ENCODE measurements around the gene FANCC.
"Not testable (repeated sequence)": the region's sequence is repeated elsewhere in the genome, so short reads cannot be mapped to it uniquely, and the experiment has no call there.

FANCC gene

DNA sequence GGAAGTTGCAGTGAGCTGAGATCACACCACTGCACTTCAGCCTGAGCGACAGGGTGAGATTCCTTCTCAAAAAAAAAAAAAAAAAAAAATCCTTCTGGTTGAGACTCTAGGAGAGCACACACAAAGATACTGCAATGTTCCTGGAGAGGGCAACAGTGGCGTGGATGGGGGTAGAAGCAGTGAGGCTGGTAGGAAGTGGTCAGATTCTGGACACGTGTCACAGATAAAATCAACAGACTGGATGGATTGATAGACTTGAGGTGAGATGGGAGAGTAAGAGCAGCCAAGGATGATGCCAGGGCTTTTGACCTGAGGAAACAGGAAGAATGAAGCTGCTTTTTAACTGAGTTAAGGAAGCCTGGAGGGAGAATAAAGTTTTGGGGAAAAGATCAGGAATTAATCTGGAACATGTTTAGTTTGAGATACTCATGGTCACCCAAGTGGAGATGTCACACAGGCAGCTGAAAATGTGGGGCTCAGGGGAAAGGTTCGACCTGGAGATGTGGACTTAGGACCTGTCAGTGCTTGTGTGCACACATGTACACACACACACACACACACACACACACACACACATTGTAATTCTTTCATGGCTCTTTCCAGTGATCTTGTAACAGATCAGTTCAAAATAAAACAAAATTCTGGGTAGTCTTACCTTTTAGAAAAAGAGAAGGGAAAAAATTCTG, 88.1 kb downstream of the FANCC start:
- no peak for DNase-seq (ENCODE audit: low spot score)

DNA sequence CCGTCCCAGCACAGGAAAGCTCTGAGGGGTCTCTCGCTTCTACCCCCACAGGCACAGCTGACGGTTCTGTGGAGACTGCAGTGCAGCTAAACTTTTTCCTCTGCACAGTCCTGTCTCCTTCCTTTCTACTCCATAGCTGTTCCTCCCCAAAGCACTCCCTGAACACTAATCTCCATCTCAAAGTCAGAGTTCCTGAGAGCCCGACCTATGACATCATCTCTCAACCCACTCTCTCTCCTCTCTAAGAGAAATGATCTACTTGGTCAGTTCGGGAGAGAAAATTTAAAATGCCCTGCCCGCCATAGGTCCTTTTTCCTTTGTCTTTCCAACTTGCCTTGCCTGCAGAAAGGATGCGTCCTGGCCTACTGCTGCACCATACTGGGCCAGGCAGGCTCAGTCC, 90.6 kb downstream of the FANCC start:
- no peak for DNase-seq (ENCODE audit: low spot score)

DNA sequence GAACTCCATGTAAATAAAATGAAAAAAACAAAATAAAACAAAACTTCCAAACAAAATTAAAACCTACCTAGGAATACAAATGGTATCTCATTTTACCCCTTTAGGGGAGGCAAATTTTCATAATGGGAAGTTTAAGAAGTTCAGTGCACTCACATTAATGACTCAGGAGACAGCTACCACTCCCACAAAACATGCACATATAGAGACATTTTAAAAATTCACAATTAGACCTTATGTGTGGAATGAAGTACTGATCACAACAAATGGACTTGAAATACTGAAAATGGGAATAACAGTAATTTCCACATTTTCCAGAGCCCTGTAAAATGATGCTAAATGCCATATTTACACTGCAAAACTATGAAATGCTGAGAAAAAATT, 91.8 kb downstream of the FANCC start:
- no peak for DNase-seq (ENCODE audit: low spot score)

DNA sequence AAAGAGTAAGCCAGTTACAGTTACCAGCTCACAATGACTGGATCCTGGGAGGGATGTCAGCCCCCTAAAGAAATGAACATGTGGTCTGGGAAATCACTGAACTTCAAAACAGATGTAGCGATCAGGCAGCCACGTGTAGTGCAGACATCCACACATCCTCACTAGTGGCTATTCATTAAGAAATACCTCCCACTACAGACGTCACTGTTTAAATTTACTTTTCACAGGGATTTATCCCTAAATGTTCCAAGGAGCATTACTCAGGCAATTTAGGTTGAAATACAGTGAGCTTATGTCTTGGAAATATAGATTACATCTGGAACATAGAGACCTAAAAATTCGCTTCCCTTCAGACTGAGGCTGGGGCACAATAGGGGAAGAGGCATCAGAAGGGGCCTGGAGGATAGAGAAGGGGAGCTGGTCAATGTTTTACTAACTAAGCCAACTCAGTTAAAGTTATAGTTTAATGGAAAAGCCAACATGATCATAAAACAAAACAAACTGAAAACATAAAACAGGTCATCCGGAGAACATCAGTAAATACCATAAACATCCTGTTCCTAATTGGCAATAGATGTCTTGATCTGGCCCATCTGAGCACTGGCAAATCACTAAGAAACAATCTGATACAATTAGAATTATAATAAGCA, 92.3 kb downstream of the FANCC start:
- DNase-seq (ENCODE audit: low spot score): no peak

DNA sequence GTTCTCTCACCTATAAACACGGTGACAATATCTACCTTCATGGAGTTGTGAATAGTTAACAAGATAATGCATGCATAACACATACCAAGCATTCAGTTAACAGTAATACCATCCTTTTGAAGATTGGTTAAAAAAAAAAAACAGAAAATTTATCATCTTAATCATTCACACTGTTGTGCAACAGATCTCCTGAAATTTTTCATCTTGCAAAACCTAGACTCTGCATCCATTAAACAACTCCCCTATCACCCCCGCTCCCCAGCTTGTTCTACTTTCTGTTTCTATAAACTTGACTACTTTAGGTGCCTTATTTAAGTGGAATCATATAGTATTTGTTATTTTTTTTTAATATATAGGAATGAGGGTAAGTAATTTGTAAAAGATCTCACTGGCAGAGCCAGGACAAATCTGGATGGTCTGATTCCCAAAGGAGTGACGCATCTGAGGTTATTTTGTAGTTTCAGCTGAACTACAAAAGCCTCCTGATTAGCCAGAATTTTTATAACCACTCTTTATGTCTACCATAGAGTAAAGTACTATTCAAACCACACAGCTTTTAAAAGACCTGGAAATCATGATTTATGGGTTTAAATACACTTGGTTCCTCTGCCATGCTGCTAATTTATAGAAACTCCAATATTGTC, 93.0 kb downstream of the FANCC start:
- DNase-seq (ENCODE audit: low spot score): no peak

DNA sequence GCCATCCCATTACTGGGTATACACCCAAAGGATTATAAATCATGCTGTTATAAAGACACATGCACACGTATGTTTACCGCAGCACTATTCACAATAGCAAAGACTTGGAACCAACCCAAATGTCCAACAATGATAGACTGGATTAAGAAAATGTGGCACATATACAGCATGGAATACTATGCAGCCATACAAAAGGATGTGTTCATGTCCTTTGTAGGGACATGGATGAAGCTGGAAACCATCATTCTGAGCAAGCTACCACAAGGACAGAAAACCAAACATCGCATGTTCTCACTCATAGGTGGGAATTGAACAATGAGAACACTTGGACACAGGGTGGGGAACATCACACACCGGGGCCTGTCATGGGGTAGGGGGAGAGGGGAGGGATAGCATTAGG, 97.2 kb downstream of the FANCC start:
- DNase-seq (ENCODE audit: low spot score): not testable (repeated sequence)

DNA sequence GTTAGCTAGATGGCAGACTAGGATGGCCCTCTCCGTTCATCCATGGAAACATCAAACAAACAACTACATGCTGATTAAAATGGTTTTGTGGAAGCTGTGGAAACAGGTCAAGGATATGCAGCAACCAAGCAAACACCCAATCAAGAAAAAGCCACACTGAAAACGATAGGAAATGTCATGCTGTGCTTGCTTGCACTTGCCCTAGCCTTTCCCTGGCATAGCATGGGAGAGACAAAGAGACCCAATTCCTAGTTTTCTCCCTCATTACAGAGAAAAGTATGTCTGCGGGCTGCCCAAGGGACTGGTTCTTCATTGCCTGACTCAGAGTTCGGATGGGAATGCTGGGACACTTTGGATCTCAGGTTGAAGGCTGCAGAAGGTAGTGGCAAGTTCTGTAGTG, 98.7 kb downstream of the FANCC start:
- no peak for DNase-seq (ENCODE audit: low spot score)

DNA sequence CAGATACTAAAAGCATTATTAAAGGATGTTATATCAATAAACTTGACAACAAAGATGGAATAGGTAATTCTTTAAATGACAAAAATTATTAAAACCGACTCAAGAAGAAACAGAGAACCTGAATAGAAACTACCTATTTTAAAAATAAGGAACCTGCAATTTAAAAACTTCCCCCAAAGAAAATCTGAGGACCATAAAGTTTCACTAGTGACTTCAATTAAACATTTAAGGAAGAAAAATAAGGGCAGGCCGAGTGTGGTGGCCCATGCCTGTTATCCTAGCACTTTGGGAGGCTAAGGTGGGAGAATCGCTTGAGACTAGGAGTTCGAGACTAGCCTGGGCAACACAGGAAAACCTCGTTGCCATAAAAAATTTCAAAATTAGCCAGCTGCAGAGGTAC, 99.6 kb downstream of the FANCC start:
- no peak for DNase-seq (ENCODE audit: low spot score)

DNA sequence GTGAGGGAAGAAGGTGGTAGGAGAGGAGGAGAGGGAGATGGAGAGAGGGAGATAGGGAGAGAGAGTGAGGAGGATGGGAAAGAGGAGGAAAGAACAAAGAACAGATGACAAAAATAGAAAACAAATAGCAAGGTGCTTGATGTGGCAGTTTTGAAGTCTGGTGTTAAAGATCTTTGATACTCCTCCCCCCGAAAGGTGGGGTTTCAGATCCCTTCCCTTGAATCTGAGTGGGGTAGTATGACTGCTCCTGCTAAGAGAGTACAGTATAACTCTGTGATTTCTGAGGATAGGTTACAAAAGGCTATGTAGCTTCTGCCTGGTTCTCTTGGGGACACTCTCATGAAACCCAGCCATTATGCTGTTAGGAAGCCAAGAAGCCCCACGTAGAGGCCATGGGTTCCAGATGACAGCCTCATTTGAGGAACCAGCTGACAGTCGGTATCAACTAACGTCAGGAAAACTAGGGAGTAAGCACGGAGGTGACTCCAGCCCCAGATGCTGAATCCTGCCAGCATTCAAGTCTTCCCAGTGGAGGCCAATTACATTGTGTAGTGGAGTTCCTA, 102.1 kb downstream of the FANCC start:
- no peak for DNase-seq (ENCODE audit: low spot score)

DNA sequence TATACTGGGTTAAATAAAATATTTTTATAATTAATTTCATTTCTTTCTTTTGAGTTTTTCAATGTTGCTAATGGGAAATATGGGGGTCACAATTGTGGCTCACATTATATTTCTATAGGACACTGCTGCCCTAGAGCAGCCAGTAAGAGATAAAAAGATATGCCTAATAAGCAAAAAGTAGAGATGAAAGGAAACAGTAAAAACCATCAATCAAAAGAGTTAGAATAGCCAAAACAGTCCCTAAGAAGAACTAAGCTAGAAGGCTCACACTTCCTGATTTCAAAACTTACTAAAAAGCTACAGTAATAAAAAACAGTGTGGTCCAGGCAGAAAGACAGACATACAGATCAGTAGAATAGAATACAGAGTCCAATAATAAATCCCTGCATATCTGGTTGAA, 104.4 kb downstream of the FANCC start:
- DNase-seq (ENCODE audit: low spot score): no peak

DNA sequence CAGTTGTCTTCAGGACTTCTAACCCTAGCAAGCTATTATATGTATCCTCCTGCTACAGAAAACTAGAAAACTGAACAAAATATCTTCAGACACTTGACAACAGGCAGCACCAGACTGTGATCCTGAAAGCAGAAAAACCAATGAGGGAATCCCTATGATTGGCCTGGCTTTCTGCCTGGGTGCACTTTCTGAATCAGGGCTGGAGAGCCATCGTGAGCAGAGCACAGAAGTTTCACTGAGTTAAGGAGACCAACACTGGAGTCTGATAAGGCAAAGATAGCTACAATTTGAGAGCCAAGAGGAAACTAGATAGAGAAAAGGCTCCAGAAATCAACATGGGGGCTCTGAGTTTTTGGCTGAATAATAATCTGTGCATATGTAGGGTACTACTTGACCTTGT, 106.5 kb downstream of the FANCC start:
- DNase-seq (ENCODE audit: low spot score): no peak

DNA sequence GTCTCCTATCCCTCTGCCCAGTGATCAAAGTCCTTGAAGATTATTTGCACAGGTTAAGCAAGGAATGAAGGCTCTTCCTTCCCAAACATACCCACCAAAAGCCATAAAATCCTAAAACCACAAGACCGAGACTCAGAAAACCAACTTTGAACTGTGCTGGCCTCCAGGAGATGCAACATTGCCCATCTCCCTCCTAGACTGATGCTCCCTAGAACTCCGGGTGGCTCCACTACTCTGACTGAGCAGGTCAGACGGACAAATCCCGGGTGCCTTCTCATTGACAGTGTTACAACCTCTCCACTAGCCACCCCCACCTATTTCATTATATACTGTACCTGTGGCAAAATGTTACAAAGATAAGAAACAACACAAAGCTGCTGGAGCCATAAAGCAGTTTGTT, 110.1 kb downstream of the FANCC start:
- DNase-seq (ENCODE audit: low spot score): no peak

DNA sequence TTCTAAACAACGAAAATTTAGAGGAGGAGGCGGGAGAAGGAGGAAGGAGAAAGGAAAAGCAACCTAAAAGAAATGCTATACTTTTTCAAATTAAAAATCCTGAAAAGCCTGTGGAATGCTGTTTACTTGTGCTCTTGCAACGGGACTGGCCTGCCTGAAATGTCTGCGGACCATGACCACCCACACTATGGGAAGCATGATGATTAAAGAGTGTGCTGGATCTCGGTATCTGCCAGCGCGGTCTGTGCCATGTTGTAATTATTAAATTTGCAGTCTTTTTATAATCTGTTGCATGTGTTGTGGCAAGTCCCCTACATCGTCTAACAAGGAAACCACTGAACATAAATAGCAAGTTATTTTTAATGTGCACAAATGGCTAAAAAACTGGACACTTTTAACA, 111.4 kb downstream of the FANCC start:
- DNase-seq (ENCODE audit: low spot score): no peak

DNA sequence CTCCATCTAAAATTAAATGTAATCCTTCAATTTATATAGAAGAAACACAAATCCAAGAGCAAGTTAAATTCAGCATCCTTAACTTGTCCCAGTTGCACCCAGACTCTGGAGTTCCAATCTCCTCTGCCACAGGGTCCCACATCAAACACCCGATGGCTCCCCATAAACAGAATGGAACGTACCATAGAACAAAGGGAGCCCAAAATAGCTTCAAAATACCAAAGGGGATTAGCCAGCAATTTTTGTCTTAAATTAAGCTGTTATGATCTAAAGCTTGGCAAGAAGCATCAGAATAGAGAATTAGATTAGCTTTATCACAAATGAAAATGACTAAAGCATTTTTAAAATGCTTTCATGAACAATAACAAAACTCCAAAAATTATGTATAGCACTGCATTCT, 112.8 kb downstream of the FANCC start:
- no peak for DNase-seq (ENCODE audit: low spot score)

DNA sequence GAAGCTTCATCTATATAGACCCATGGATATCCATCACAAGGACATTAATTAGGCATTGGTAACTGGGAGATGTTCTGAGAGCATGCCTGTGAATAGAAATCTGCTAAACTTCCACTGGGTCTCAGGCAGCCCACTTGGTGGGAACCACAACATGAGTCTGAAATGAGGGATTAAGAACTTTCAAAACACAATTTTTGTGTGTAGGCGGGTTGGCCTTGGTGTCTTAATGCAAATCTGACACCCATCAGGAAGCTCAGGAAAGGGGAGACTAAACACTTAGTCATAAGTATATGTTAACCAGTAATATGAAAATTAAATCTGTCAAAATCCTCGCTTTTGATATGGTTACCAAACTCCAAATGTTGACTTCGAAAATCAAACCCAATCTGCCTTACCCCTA, 113.2 kb downstream of the FANCC start:
- DNase-seq (ENCODE audit: low spot score): no peak

DNA sequence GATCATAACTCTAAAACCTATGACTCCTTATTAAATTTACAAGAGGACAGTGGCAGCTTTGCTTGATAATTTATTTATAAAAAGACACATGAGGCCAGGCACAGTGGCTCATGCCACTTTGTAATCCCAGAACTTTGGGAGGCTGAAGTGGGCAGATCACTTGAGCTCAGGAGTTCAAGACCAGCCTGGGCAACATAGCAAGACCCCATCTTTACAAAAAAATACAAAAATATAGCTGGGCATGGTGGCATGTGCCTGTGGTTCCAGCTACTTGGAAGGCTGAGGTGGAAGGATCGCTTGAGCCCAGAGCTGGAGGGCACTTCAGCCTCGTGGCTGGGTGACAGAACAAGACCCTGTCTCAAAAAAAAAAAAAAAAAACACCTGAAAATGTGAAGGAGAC, 114.5 kb downstream of the FANCC start:
- DNase-seq (ENCODE audit: low spot score): not testable (repeated sequence)

DNA sequence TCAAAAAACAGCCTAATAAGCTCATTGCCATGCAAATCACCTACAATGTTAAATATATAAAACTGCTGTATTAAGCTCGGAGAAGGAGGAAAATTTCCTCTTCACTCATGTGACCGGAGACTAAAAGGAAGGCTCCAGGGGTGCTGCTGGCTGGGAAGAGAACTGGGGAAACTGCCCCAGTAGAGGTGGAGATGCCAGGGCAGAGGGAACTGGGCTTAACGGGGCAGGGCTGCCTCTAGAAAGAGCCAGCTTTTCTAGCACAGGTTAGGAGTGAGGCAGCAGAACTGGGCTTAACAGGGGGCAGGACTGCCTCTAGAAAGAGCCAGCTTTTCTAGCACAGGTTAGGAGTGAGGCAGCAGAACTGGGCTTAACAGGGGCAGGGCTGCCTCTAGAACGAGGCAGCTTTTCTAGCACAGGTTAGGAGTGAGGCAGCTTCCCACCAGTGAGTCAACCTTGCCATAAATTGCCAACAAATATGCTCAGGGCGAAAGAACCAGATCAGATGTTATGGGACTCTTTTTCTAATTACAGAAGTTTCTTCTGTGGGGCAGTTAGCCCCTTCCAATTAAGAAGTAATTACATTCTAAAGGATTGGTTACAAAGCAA, 115.3 kb downstream of the FANCC start:
- no peak for DNase-seq (ENCODE audit: low spot score)

DNA sequence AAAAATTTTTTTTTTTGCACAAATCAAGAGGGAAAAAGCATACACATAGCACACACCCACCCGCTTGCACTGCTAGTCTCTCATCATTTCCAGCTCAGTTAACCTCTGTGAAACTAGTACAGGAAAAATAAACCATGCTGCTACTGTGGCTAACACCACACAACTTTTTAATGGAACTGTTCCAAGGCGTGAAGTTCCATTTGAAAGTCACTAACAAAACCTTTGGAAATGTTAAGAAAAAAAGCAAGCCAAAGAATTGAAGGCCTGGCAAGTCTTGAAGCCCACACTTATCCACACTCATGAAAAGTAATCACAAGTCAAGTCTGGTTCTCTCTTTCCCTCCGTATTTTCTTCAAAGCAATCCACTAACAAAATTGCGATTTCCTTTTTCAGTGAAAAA, 116.3 kb downstream of the FANCC start:
- no peak for DNase-seq (ENCODE audit: low spot score)

DNA sequence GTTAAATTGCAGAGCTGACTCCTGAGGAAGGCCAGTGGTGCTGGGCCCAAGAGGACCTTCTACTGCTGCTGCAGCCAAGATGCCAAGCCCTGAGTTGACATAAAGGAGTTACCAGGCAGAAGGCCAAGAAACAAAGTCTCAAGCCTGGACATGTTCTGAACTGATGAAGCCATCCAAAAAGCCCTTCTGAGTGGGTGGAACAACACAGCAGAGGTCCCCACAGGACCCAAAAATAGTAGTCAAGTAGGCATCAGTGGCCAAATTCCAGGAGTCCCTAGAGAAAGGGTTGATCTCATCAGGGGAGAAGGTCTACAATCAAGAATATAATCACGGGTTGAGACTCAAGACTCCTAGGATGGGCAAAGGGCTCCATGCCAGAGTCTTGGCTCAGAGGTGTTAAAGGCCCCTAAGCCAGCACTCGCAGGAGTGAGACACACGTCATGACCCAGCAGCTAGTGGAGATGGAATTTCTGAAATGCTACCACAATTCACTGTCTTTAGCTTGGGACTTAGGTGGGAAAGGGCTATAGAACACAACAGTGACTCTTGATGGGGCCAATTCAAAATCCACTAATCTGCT, 119.7 kb downstream of the FANCC start:
- DNase-seq (ENCODE audit: low spot score): no peak

DNA sequence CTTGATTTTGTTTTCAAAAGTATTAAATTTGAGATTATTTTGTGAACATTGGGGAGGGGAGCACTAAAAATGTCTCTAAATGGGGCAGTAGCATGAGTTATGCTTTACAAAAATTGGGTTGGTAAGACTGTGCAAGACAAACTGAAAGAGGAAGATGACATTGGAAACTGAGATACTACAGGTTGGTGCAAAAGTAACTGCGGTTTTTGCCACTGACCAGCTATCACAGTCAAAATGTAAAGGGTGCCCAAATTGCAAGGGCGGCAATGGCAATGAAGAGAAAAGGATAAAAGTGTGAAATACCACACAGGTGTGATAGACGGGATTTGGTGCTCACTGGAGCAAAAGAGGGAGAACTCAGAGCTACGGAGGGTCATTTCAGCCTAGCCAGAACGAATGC, 124.0 kb downstream of the FANCC start:
- no peak for DNase-seq (ENCODE audit: low spot score)

DNA sequence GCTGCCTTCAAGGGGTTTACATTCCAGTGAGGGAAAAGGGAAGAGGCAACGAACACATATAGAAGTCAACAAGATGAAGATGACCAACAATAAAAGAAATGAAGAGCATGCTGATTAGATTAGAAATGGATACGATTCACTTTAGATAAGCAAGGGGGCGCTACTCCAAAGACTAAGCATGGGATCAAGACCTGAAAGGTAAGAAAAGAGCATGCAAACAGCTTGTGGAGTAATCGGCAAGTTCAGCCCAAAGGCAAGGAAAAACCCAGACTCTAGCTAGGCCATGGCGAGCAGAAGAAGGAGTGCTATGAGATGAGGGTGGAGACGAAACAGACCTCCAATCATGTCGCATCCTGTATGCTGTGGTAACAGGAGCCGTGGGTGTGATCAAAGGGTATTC, 124.4 kb downstream of the FANCC start:
- no peak for DNase-seq (ENCODE audit: low spot score)

DNA sequence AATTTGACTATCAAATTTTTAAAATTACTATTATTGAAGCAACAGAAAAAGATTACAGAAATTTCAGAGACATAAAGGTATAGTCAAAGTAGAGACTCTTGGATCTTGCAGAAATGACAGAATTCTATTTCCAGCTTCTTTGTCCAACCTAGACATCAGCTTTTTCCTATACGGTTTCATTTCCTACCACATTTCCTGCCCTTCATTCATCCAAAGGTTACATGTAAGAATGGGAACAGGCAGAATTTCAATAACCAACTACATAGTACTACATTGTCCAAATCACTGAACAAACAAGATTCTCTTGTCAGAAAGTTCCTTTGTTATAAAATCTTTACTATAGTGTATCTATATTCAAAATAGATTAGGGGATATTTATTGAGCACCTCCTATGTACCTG, 124.9 kb downstream of the FANCC start:
- DNase-seq (ENCODE audit: low spot score): no peak

DNA sequence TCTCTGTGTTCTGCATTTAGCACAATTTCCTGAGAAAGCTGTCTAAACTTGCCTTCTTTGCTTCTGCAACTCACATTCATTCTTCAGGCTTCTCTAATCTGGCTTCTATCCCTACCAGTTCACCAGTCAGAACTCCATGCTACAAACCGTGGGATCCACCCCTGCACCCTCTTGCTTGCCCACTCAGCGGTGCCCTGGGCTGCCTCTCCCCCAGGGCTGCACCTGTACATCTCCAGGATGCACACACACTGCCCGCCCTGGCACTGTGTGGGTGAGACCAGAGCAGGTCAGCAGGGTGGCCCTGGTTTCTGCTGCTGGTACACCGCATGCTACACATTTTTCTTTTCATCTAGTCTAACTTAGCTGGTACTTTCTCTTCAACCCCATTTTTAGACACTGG, 127.1 kb downstream of the FANCC start:
- DNase-seq (ENCODE audit: low spot score): no peak
